KG1 (cell line): ENCODE results near the gene ZNF503.

Source experiments
- DNase-seq: peaks from one replicate; lab custom pipeline; 2025; lab: John Stamatoyannopoulos, UW

The ZNF503 gene

GRCh38 chr10:75353183-75353582 is 48.4 kb downstream of the ZNF503 start:
- no peak for DNase-seq

GRCh38 chr10:75352650-75353049 is 48.9 kb downstream of the ZNF503 start:
- DNase-seq = no peak

DNA sequence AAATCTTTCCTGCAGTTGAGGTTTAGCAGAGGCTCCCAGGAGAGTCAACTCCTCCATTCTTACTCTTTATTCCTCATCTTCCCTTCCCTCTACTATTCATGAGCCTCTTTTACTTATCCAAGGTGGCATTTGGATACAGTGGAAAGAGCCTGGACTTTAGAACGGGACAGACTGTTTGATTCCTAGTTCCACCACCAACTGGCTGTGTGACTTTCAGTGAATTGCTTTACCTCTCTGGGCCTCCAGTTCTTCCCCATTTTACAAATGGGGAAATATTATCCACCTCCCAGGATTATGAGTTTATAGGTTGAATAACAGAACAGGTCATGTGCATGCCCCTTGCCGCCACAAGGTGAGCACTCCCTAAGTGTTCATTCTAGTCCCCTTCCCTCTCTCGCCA is 49.9 kb downstream of the ZNF503 start:
- no peak for DNase-seq

DNA sequence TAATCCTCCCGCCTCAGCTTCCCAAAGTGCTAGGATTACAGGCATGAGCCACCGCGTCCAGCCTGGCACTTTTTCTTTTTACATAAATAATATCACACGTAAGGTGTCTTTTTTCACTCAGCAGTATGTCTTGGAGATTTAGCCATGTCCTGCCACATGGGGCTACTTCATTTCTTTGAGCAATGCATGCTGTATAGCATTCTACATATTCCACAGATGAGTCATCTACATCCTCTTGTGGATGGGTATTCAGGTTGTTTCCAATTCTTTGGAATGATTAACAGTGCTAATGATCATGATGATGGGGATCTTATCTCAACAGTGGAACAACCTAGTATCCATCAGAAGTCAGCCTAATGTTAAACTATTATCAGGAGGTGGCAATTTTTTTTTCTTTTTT is 50.8 kb downstream of the ZNF503 start:
- no peak for DNase-seq
